ENCODE measurements around the gene CMAS.

DNA sequence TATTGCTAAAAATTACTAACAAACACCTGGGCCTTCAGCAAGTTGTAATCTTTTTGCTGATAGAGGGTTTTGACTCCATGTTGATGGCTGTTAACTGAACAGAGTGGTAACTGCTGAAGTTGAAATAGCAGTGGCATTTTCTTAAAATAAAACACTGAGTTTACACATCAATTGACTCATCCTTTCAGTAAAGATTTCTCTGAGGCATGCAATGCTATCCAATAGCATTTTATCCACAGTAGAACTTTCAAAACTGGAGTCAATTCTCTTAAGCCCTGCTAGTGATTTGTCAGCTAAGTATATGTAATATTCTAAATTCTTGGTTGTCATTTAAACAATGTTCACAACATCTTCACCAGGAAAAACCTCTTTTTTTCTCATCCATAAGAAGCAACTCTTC lies 59.5 kb downstream of the CMAS start:
- TF ChIP-seq, protein P1, sequence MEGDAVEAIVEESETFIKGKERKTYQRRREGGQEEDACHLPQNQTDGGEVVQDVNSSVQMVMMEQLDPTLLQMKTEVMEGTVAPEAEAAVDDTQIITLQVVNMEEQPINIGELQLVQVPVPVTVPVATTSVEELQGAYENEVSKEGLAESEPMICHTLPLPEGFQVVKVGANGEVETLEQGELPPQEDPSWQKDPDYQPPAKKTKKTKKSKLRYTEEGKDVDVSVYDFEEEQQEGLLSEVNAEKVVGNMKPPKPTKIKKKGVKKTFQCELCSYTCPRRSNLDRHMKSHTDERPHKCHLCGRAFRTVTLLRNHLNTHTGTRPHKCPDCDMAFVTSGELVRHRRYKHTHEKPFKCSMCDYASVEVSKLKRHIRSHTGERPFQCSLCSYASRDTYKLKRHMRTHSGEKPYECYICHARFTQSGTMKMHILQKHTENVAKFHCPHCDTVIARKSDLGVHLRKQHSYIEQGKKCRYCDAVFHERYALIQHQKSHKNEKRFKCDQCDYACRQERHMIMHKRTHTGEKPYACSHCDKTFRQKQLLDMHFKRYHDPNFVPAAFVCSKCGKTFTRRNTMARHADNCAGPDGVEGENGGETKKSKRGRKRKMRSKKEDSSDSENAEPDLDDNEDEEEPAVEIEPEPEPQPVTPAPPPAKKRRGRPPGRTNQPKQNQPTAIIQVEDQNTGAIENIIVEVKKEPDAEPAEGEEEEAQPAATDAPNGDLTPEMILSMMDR (IDR thresholded peaks at IDR 0.05; ENCODE audit: insufficient read depth, low read length, poor library complexity, severe bottlenecking) = no peak
- no peak for TF ChIP-seq EZH2phosphoT487 (conservative IDR thresholded peaks at IDR 0.05; ENCODE audit: low read length)

All from SU-DHL-6 (cell line).